DMS 273 treated with DMSO at 0.1 percent for 48 hours (cell line): ENCODE data around the gene ARHGEF4.
"Not testable (repeated sequence)": the region's sequence is repeated elsewhere in the genome, so short reads cannot be mapped to it uniquely, and the experiment has no call there.

Experiments
- DNase-seq: peaks from one replicate; lab custom pipeline; 2025; lab: John Stamatoyannopoulos, UW

ARHGEF4 gene

DNA sequence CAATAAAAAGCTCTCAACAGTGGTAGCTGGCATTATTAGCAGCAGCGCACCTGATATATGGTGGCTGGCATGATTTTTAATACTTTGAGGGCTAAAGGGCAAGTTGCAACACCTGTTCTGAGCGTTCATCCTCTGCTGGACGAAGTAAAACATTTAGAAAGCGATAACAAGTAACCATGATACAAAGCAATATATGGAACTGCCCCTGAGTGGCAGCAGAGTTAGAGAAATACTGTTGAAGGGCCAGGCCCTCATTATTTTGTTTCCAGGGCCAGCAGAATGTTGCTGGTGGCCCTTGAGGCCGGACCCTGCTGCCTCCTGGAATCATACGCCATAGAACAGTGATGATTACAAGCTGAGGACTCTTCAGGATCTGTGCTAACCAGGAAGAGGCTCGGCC, 47.8 kb downstream of the ARHGEF4 start:
- DNase-seq: no peak

DNA sequence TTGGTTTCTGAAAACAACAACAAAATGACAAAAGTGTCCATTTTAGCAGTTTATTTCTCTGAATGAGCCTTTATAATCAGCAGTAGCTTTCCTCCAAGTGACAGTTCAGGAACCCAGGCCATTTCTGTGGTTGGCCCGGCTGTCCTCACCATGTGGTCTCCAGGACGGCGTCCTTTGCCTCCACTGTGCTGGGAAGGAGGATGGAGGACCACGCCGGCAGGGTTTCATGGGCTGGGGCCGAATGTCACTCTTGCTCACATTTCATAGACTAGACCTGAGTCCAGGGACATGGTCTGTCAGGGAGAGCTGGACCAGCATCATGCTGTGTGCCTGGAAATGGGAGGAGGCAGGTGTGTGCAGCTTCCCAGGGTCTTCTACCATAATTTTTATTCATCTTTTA, 50.9 kb downstream of the ARHGEF4 start:
- no peak for DNase-seq

DNA sequence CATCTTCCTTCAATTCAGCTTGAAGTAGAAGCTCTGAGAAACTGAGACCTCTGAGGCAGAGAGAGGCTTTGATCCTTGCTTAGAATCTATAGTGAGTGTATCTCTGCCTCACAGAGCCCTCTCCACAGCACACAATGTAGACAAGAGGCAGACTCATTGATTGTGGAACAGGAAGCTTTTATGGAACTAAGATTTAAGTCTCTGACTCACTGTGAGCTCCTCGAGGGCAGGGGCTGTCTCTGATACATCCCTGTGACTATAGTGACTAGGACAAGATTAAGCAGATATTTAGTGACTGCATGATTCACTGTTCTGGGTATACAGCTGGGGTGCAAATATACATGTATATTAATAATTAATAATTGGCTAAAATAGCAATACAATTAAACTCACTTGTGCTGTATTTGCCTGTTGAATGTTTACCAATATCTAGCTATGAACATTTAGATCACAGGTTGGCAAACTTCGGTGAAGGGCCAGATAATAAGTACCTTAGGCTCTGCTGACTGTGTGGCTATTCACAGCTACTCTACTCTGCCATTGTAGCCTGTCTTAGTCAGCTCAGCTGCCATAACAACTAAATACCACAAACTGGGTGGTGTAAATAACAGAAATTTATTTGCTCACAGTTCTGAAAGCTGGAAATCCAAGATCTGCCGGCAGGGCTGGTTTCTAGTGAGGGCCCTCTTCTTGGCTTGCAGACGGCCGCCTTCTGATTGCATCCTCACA, 54.4 kb downstream of the ARHGEF4 start:
- no peak for DNase-seq

DNA sequence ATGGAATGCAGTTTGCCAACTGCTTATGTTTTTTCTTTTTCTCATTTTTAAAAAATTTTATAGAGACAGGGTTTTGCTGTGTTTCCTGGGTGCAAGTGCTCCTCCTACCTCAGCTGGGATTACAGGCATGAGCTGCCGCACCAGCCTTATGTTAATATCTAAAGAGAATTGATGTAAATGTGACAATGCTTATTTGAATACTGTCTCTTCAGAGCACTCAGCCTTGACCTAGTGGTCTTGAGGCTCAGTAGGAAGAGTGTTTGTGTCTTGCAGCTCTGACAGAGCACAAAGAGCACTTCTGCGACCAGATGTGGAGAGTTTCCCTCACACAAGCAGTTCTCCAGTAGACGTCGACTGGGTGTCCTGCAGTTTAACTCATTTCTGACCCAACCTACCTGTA, 55.3 kb downstream of the ARHGEF4 start:
- DNase-seq: no peak

DNA sequence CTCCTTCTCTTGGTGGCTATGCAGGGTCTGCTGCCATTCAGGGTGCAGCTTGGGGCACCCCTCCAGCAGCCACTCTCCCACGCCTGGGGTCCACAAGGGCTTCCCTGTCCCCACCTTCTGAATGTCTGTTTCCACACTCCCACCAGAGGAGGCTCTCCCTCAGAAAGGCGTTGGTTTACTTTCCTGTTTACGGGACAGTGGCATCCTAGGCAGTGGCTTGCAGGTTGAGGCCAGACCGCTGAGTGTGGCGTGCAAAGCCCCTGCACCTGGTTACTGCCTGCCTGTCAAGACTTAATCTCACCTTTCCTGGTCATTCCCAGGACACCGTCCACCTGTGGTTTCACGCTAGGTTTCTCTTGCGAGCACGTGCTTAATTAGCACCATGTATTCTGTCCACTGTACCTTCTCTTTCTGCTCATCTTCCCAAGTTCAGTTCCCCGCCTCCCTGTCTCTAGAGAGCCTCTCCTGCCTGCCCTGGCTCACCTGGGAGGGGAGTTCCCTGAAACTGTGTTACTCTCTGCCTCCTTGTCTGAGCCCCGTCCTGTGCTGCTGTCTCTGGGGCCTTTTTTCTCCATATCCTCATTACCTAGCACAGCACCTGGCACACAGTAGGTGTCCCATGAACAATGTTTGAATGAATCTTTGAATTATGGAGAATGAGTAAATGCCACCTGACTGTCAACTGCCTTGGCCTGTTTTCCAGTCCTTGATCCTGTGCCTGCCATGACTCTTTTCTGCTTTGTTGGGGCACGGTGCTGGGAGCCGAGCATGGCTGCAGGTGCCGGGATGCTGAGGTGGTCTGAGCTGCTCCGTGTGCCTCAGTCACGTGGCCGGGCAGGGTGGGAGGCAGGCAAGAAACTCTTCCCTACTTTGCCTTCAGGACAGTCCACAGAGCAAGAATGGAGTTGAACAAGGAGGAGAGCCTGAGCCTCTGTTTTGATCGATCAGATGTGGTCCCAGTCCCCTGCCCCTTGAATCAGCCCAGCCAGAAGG, 56.4 kb downstream of the ARHGEF4 start:
- DNase-seq: no peak

DNA sequence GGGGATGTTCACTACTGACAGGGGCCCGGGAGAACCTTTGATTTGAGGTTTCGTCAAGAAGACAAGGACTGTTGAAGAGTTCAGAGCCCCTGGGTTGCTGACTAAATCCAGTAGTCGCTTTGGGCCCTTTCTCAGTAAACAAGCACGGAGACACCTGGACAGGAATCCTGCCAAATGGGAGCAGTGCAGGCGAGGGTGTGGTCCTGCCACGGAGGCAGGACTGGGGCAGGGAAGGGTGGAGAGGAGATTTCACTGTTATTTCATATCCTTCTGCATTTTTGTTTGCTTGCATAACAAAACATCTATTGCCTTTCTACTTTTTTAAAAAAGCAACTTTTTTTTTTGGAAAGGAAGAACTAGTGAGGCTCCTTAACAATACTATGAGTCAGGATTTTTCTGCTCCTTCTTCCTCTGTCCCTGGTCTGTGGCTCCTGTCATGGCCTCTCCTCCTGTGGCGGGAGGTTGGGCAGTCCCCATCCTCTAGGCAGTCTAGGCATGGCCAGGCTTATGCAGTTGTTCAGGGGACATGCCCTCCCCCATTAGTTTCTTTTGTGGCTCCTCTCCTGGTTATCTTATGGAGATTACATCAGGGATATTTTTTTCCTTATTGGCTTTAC, 57.7 kb downstream of the ARHGEF4 start:
- no peak for DNase-seq

DNA sequence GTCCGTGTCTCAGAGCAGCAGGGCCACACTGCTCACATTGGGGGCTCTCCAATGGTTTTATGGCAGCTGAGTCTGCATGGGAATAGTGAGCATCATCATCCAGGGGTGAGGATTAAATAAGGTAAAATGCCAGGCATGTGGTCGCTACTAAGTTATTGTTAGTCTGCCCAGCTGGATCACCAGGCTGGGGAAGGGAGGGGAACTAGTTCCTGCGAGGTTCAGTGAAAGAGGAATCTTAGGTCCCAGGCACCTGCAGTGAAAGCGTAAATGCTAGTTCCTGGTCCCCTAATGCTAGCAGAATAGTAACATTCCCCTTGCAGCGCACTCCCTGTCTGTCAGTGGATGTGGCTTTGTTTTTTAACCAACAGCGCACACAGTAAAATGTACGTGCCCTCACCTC, 60.1 kb downstream of the ARHGEF4 start:
- DNase-seq: no peak

DNA sequence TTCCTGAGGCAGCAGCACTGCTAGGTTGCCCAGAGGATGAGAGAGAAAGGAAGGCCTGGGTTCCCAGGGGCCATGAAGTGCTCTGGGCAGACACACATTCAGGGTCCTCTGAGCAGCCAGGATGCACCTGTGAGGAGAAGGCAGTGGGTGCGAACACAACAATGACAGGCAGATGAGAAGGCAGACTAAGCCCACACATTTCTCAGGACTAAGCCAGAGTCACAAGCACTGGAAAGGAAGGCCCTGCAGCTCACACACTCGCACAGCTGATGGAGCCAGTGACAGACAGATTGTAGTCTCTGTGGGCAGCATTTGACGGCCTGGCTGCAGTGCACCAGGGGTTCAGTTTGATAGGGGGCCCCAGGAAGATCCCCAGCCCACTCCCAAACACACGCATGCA, 61.8 kb downstream of the ARHGEF4 start:
- DNase-seq: no peak

DNA sequence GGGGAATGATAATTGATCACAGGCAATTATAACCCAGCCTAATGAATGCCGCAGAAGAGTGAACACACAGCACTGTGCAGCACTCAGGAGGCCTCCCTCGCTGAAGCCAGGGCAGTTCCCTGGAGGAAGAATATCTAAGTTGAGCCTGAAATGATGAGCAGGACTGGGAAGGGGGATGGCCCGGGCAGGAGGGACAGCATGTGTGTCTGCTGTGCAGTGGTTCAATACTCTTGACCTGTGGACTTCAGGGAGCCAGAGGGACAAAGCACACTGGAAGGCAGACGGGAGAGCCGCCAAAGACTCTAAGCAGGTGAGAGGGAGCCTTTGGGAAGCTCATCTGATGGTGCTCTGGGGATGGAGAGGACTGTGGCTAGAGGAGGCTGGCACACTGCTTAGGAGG, 62.6 kb downstream of the ARHGEF4 start:
- no peak for DNase-seq

DNA sequence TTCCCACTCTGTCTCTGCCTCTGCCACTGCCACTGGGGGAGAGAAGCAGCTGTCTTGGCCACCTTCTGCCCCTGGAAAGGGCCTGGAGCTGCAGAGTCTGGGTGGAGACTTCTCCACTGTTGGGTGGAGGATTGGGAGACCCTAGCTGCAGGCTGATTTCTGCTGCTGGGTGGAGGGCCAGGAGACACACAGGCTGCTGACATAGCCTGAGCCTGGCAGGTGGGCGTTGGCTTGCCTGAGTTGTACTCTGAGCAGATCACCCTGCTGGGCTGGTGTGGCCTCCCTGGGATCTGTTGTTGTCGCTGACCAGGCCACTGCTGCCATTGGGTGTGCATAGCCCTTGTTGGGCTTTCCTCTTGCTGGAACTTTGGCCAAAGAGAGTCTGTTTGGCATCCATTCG, 64.3 kb downstream of the ARHGEF4 start:
- no peak for DNase-seq

DNA sequence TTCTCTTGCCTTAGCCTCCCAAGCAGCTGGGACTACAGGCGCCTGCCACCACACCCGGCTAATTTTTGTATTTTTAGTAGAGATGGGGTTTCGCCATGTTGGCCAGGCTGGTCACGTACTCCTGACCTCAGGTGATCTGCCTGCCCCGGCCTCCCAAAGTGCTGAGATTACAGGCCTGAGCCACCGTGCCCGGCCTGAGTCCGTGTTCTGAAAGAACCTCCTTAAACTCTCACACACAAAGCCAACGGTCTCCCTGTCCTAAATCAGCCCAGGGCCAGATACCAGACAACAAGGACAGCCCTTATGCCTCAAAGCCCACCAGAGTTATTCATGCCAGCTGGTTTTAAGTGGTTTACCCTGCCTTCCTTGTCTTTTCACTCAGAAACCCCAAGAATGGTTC, 64.9 kb downstream of the ARHGEF4 start:
- DNase-seq: not testable (repeated sequence)

DNA sequence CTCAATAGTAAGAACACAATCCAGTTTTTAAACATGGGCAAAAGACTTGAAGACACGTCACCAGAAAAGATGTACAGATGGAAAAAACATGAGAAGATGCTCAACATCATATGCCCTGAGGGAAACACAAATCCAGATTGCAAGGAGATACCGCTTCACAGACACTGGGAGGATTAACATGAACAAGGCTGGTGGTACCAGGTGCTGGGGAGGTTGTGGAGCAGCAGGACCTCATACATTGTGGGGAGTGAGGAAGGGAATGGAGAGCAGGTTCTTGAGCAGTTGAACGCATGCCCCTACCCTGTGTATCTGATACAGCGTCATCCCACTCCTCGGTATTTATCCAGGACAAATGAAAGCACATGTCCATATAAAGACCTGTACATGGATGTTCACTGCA, 72.1 kb downstream of the ARHGEF4 start:
- no peak for DNase-seq

DNA sequence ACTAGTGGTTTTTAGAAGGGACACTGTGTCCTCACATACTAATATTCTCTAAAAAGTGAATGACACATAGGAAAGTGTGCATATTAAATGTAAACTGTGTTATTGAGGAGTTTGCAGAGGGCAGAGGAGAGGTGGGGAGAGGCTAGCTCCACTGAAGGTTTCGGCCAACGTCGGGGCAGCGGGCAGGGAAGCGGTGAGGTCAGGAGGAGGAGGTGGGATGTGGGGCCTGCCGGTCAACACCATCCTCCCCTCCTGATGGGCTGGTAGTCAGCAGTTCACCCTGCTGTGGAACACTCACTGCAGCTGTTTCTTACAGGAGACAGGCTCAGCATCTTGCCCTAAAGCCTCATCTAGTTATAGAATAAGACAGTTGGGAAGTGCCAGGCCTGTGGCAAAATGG, 74.2 kb downstream of the ARHGEF4 start:
- no peak for DNase-seq

DNA sequence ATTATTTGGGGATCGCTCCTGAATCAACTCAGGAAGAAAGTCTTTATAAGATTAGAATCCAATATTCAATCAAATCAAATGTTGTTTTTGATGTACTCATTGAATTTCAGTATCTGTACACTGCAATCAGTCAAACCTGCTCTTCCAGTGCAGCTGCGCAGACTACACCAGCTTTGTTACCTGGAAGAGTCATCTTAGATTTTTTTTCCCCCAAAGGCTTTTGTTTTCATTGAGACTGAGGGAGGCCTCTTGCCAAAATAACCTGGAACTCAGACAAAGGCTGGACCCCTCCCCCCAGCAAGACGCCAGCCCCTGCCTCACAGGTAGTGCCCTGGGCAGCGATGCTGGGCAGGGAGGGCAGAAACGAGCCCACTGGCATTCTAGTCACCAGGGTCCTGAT, 74.8 kb downstream of the ARHGEF4 start:
- no peak for DNase-seq

DNA sequence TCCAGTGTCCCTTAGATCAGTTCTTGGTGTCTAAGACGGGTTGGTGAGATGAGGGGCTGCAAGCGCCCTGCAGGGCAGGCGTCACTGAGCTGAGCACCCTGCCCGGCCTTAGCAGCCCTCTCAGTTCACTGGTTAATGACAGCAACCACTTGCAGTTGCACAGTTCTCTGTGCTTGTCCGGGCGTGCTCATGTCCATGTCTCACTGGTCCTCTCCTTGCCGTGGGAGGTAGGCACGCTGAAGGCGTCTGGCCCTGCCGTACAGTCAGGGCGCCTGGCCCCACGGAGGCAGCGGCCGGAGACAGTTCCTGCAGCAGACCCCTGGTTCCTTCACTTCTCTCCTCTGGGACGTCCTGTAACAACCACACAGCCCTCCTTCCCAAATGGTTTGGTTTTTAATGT, 75.3 kb downstream of the ARHGEF4 start:
- no peak for DNase-seq

DNA sequence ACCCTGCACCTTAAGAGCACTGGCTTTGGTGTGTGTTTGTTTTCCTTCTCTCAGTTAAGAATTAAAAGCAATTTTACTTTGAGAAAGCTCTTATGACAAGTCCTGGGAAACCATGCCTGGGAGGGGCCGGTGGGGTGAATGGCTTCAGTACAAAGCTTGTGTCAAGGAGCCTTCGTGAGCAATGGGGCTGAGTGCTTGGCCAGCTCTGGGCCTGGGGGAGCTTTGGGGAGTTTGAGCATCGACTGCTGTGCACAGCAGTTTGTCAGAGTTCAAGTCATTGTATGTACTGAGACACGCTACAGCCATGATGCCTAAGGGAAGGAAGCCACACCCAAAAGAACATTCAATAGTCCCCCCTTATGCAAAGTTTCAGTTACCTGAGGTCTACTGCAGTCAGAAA, 75.8 kb downstream of the ARHGEF4 start:
- no peak for DNase-seq

DNA sequence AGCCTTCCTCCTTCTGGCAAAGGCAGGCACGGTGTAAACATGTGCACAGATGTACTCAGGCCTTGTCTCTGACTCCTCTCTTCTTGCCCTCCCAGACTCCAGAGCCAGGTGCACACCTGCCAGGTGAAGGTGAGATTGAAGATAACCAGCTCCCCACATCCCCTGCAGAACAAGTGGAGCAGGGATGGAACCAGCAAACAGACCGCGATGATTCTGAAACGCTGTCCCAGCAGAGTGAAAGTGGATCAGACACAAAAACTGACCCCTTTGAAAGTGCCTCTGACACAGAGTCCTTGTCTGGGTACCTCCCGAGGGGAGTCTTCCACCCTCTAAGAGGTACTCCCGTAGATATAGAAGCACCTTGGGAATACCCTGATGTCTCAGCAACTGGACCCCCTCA, 77.2 kb downstream of the ARHGEF4 start:
- no peak for DNase-seq

DNA sequence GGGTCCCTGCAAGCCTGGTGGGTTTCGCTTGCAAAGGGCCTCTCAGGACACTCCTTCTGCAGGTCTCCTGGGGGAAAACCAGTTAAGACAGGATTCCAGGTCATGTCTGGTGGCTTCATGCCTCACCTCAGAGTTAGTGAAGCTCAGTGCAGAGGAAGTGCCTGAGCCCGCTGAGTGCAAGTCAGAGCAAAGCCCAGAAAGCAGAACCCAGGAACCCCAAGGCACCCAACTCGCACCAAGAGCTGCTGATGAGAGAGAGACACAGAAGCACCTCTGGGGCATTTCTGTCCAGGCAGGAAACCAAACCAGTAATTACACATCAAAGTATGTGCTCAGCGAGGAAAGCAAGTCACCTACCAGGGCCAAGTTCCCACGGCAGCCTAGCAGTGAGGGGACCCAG, 78.4 kb downstream of the ARHGEF4 start:
- DNase-seq: no peak

DNA sequence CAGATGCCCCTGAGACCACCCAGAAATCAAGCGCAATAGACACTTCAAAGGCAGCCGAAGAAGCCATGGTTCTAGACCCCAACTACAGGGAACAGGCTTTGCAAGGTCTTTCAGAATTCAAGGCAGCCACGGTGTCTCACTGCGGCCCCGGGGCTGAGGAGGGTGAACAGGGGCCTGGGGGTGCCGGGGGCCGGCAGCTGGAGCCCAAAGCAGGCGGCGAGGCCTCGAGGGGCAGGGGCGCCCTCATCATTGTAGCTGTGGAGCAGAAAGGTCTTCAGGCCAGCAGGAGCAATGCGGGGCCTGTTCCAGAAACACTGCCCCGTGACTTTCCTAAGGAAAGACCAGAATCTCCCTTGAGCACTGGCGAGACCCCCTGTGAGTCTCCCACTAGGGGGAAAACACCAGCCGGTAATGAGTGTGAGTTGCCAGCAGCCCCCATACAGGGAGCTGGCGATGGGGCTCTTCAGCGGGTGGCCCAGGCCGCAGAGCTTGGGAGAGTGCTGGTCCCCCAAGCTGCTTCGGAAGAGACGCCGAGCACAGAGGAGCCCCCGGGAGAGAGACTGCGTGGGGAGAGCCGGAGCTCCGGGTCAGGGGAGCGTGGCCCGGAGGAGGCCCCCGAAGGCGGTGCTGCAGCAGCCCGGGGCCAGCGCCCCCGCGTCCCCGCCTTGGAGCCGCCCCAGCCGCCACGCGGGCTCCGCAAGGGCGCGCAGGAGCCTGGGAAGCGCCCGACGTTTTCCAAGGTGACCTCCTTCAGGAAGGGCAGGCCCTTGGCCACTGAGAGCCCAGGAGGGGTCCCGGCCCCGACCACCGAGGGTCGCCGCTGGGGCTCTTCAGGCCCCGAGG, 79.1 kb downstream of the ARHGEF4 start:
- no peak for DNase-seq

DNA sequence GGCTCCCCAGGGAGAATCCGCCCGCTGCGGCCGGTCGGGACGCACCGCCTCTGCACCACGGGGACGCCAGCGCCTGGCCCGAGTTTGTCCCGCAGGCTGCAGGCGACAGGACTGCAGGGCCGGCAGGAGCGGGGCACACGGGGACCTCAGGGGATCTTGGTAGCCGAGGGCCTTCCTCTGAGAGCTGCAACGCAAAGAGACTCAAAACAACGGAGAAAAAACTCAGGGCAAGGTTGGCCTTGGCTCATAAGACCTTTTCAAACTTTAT, 79.7 kb downstream of the ARHGEF4 start:
- no peak for DNase-seq

DNA sequence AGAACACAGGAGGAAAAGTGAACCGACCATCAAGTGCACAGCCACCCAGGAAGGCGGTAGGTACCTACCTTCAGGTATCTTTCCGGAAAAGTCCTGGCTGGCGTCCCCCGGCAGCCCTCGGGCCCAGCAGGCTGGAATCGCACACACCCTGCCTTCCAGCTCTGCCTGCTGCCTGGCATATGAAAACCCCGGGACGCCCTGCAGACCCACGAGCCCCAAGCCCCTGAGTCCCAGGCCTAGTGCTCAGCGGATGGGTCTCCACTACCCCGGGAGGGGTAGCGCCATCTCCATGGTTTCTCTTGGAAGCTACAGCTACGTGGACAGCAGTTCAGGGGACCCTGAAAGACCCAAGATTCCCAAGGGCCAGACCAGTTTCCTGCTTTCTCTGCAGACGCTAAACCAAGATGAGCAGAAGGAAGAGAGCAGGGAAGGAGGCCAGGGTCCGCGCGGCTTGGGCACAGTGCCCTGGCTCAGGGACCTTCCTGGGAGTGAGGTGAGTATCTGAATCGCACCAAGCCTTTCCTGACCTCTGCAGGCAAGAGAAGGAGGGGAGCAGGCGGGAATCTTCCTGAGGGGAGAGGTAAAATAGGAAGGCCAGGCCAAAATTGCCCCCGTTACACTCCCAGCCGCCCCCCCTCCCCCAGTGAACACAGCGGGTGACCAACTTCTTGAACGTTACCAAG, 80.4 kb downstream of the ARHGEF4 start:
- no peak for DNase-seq

DNA sequence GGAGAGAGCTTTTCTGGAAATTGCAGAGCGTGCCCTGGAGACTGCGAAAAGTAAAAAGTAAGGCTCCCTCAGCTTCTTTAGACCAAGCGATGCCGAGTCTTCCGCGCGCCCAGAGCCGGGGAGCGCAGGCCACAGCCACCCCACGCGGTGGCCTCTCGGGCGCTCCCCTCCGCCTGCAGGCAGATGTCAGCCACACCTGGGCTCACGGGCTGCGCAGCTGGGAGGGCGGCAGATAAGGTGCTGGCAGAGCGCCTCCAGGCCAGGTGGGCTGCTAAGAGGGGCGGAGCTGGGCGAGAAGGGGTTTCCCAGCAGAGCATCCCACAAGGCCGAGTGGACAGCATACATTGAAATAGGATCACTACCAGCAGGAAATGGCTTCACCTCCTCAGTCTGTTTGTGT, 81.7 kb downstream of the ARHGEF4 start:
- no peak for DNase-seq
